H1 (cell line): ENCODE measurements around the gene CAMTA1. TPM values are rescaled to one million over a fixed set of nuclear protein-coding genes. Genes with fewer than 3 reads are reported as not detected.
A peak's percentile ranks its signal among the peaks of the same experiment; 100 is the strongest.

ENCODE experiments used
- CTCF ChIA-PET: fragments of 300-600 bp; sonication (Branson Sonifier 250); formaldehyde crosslinking; loops from one replicate; lab custom pipeline; 2021; ENCODE audit not compliant: partially characterized antibody; lab: Charles Lee
- POLR2A ChIA-PET: fragments of 300-600 bp; sonication (Branson Sonifier 250); formaldehyde crosslinking; loops from one replicate; lab custom pipeline; 2021; ENCODE audit warnings: inconsistent platforms; ENCODE audit not compliant: partially characterized antibody; lab: Charles Lee
- DNase-seq, 2 experiments: peaks; one replicate each; pipeline versions ENCODE4 v3.0.0 to v3.0.0-alpha.2; 2010 to 2022; ENCODE audit warnings: low spot score in 2 of 2, low read depth in 1 of 2, mixed read lengths in 1 of 2
- FAIRE-seq: peaks from 2 replicates; lab custom pipeline; 2011; peaks lifted over from hg19 to GRCh38; lab: Jason Lieb, UNC
- H2AFZ ChIP-seq: 2 replicates; pipeline ENCODE4 v1.8.1; 2012; ENCODE audit warnings: low read length, inconsistent platforms
- H2AK5ac ChIP-seq: 2 replicates; pipeline ENCODE4 v1.6.1; 2013; ENCODE audit warnings: low read depth, low read length
- H2BK120ac ChIP-seq: replicated peaks from 2 replicates; pipeline ENCODE3; 2013; ENCODE audit warnings: low read depth, low read length, inconsistent platforms
- H2BK12ac ChIP-seq: 2 replicates; pipeline ENCODE4 v1.6.1; 2013; ENCODE audit warnings: low read depth, low read length
- H2BK15ac ChIP-seq: 2 replicates; pipeline ENCODE4 v1.6.1; 2013; ENCODE audit warnings: low read length
- H2BK20ac ChIP-seq: 2 replicates; pipeline ENCODE4 v1.6.1; 2013; ENCODE audit warnings: low read length
- H2BK5ac ChIP-seq: 2 replicates; pipeline ENCODE4 v1.6.1; 2013; ENCODE audit warnings: low read depth, low read length
- H3K14ac ChIP-seq: 2 replicates; pipeline ENCODE4 v1.6.1; 2013; ENCODE audit warnings: inconsistent platforms; ENCODE audit not compliant: insufficient read length
- H3K18ac ChIP-seq: 2 replicates; pipeline ENCODE4 v1.6.1; 2013; ENCODE audit warnings: low read length; ENCODE audit errors: extremely low read depth
- H3K23ac ChIP-seq: 2 replicates; pipeline ENCODE4 v1.6.1; 2013; ENCODE audit warnings: inconsistent platforms; ENCODE audit not compliant: insufficient read length
- H3K23me2 ChIP-seq: 2 replicates; pipeline ENCODE4 v1.6.1; 2013; ENCODE audit warnings: low read depth, low read length
- H3K27ac ChIP-seq: 2 replicates; pipeline ENCODE4 v1.6.1; 2011; ENCODE audit warnings: low read depth, low read length, inconsistent platforms
- H3K27me3 ChIP-seq, 4 experiments: replicated peaks in 1 of 4; 1 replicate in 1 of 4; 2 replicates in 3 of 4; pipeline versions ENCODE4 v1.6.1 to v1.8.1; 2011 to 2013; ENCODE audit warnings: low read length in 3 of 4, mild to moderate bottlenecking in 3 of 4, inconsistent platforms in 2 of 4, mixed read lengths in 2 of 4, moderate library complexity in 1 of 4; ENCODE audit not compliant: control insufficient read depth in 3 of 4, insufficient read depth in 3 of 4; ENCODE audit errors: extremely low read depth in 1 of 4
- H3K36me3 ChIP-seq, 4 experiments: 2 replicates each; pipeline versions ENCODE4 v1.6.1 to v1.8.1; 2011 to 2013; ENCODE audit warnings: mild to moderate bottlenecking in 4 of 4, low read length in 3 of 4, moderate library complexity in 2 of 4, control low read depth in 1 of 4, inconsistent platforms in 1 of 4; ENCODE audit not compliant: insufficient read depth in 4 of 4, control insufficient read depth in 2 of 4
- H3K4ac ChIP-seq: replicated peaks from 2 replicates; pipeline ENCODE3; 2013; ENCODE audit warnings: low read length, low read depth, mixed read lengths, inconsistent platforms; ENCODE audit not compliant: insufficient read length
- H3K4me1 ChIP-seq, 4 experiments: replicated peaks in 1 of 4; 1 replicate in 1 of 4; 2 replicates in 3 of 4; pipeline versions ENCODE4 v1.6.1 to v1.8.1; 2011 to 2013; ENCODE audit warnings: low read length in 3 of 4, inconsistent platforms in 2 of 4, mixed read lengths in 1 of 4; ENCODE audit not compliant: insufficient read depth in 4 of 4, control insufficient read depth in 3 of 4
- H3K4me2 ChIP-seq, 2 experiments: 2 replicates each; pipeline versions ENCODE4 v1.6.1 to v1.8.1; 2011 to 2013; ENCODE audit warnings: low read depth in 2 of 2, low read length in 2 of 2, control low read depth in 1 of 2, inconsistent platforms in 1 of 2, mild to moderate bottlenecking in 1 of 2; ENCODE audit not compliant: insufficient read depth in 1 of 2
- H3K4me3 ChIP-seq, 4 experiments: fragments of 200-600, 300-600 bp in 1 of 4; sonication (generic), shearing (Covaris generic), sonication (Bioruptor Twin) in 1 of 4; 2 replicates each; pipeline versions ENCODE4 v1.5.1 to v1.8.1; 2011 to 2016; ENCODE audit warnings: low read length in 4 of 4, low read depth in 3 of 4, control low read depth in 2 of 4, inconsistent platforms in 2 of 4, mild to moderate bottlenecking in 2 of 4, mixed read lengths in 1 of 4, moderate library complexity in 1 of 4; ENCODE audit not compliant: insufficient read depth in 2 of 4; ENCODE audit errors: extremely low read depth in 1 of 4
- H3K56ac ChIP-seq: replicated peaks from 2 replicates; pipeline ENCODE3; 2013; ENCODE audit warnings: low read depth, mild to moderate bottlenecking, mixed read lengths, low read length, inconsistent platforms; ENCODE audit not compliant: insufficient read length
- H3K79me1 ChIP-seq: 2 replicates; pipeline ENCODE4 v1.6.1; 2013; ENCODE audit warnings: low read depth, low read length, control low read depth
- H3K79me2 ChIP-seq, 2 experiments: 2 replicates each; pipeline versions ENCODE4 v1.6.1 to v1.8.1; 2012 to 2013; ENCODE audit warnings: low read length in 2 of 2, mild to moderate bottlenecking in 2 of 2, inconsistent platforms in 1 of 2; ENCODE audit not compliant: insufficient read depth in 2 of 2, control insufficient read depth in 1 of 2
- H3K9ac ChIP-seq, 4 experiments: replicated peaks in 1 of 4; 1 replicate in 1 of 4; 2 replicates in 3 of 4; pipeline versions ENCODE4 v1.6.1 to v1.8.1; 2011 to 2013; ENCODE audit warnings: low read depth in 3 of 4, low read length in 3 of 4, control low read depth in 2 of 4, mild to moderate bottlenecking in 2 of 4, moderate library complexity in 2 of 4, inconsistent platforms in 1 of 4; ENCODE audit errors: extremely low read depth in 1 of 4
- H3K9me3 ChIP-seq, 2 experiments: 2 replicates each; pipeline versions ENCODE4 v1.6.1 to v1.8.1; 2012 to 2013; ENCODE audit warnings: mild to moderate bottlenecking in 2 of 2, moderate library complexity in 2 of 2, control low read depth in 1 of 2, inconsistent platforms in 1 of 2, low read depth in 1 of 2, low read length in 1 of 2, mixed read lengths in 1 of 2; ENCODE audit not compliant: insufficient read depth in 2 of 2
- H4K20me1 ChIP-seq, 2 experiments: replicated peaks in 1 of 2; 2 replicates each; pipeline versions ENCODE3 to v1.8.1; 2011 to 2013; ENCODE audit warnings: inconsistent platforms in 2 of 2, low read length in 2 of 2, mild to moderate bottlenecking in 1 of 2; ENCODE audit not compliant: insufficient read depth in 2 of 2, control insufficient read depth in 1 of 2
- H4K5ac ChIP-seq: 2 replicates; pipeline ENCODE4 v1.6.1; 2013; ENCODE audit warnings: low read length, low read depth, mixed read lengths, inconsistent platforms; ENCODE audit not compliant: insufficient read length
- H4K8ac ChIP-seq: 2 replicates; pipeline ENCODE4 v1.8.0; 2013; ENCODE audit warnings: mild to moderate bottlenecking, moderate library complexity, low read length, inconsistent platforms; ENCODE audit not compliant: insufficient read depth; ENCODE audit errors: extremely low read depth
- H4K91ac ChIP-seq: replicated peaks from 2 replicates; pipeline ENCODE3; 2013; ENCODE audit warnings: low read length, mixed read lengths, inconsistent platforms; ENCODE audit not compliant: insufficient read length
- POU5F1 ChIP-seq: IDR thresholded peaks from 2 replicates; pipeline ENCODE4 v1.6.1; 2011; ENCODE audit warnings: low read depth, mild to moderate bottlenecking, low read length, moderate library complexity
- SAP30 ChIP-seq: fragments of 300-600 bp; sonication (generic); IDR thresholded peaks from 2 replicates; pipeline ENCODE4 v1.7.1; 2012; ENCODE audit warnings: low read length, moderate library complexity, mild to moderate bottlenecking, inconsistent platforms; ENCODE audit not compliant: insufficient read depth, insufficient replicate concordance
- WGBS, 2 experiments: shearing (Covaris generic) in 1 of 2; methylation state at CpG; one replicate each; pipeline versions ENCODE4 v1.1.6 to v1.1.7; 2013 to 2015; ENCODE audit warnings: low lambda C conversion rate in 2 of 2, mixed read lengths in 2 of 2, inconsistent platforms in 1 of 2, low coverage in 1 of 2, missing lambda C conversion rate in 1 of 2; ENCODE audit not compliant: insufficient replicate concordance in 2 of 2, insufficient coverage in 1 of 2, insufficient read length in 1 of 2; ENCODE audit errors: extremely low coverage in 1 of 2, missing lambda C conversion rate in 1 of 2; 5-methylcytosine and 5-hydroxymethylcytosine counted together
- polyA plus RNA-seq, 7 experiments: library from polyadenylated mRNA; depleted of rRNA in 3 of 7; stranded (reverse) in 5 of 7; unstranded in 2 of 7; fragments of >200 nt in 5 of 7; fragments of 200-250 nt in 2 of 7; gene quantifications; 1 replicate in 5 of 7; 2 replicates in 1 of 7; 4 replicates in 1 of 7; pipeline versions ENCODE4 v1.2.1 to v1.2.3, GENCODE V29; 2011 to 2013; ENCODE audit warnings: missing spikeins in 2 of 7, mixed read lengths in 2 of 7
- total RNA-seq: library from RNA; stranded (reverse); fragmentation: NEBNext Ultra II Directional; extraction: Animal tissue kit (Norgen Biotek cat#: 25700); gene quantifications from 2 replicates; pipeline ENCODE4 v1.2.1, GENCODE V29; 2021

Gene CAMTA1
- total and polyA plus RNA-seq, 2 of the 8 experiments (the other 6 are each of a cell fraction or from before 2014, with no cell fraction given): 65.0 to 119 TPM

- Histone ChIP-seq H3K36me3 (no peaks in the 10 kb centered on the region), H3K18ac (0 out of 2 replicates have a peak overlapping the region, but pooled peaks have one; percentile 2), H3K9ac (no peak overlapping the region), H3K4me3 (no peak overlapping the region), H4K8ac (no peak overlapping the region; the same call in 1 of the 2 replicates), H2BK12ac (peak overlapping the region; percentile 75; the same call in 1 of the 2 replicates), H3K4me2 (no peak overlapping the region), H2AK5ac (no peak overlapping the region), H3K27ac (no peak overlapping the region), H4K20me1 (no peaks in the 10 kb centered on the region), H2BK15ac (peak overlapping the region; percentile 61; the same call in 1 of the 2 replicates), H3K27me3 (no peaks in the 10 kb centered on the region; a peak in 2 of 7 replicates), H3K23me2 (no peaks in the 10 kb centered on the region; the same call in 1 of the 2 replicates), H3K14ac (no peak overlapping the region), H3K79me2 (no peaks in the 10 kb centered on the region), H2BK20ac (no peak overlapping the region), H2BK5ac (0 out of 2 replicates have a peak overlapping the region, but pooled peaks have one; percentile 60), H3K56ac (no peak overlapping the region), H2BK120ac (peak overlapping the region; percentile 48), H3K79me1 (no peaks in the 10 kb centered on the region), H4K5ac (no peak overlapping the region), H3K9me3 (no peaks in the 10 kb centered on the region), H3K4ac (peak overlapping the region; percentile 65), H3K23ac (no peak overlapping the region), H3K4me1 (peaks cover 0 to 11% (median 5%) of the 10 kb centered on the region in 4 experiments; a peak in 4 of 7 replicates), H2AFZ (no peak overlapping the region), H4K91ac (peak overlapping the region; percentile 48)
- ChIA-PET POLR2A (no interaction called here), CTCF (interaction anchor here (0.5 to 2.8 kb wide), 5 partner anchors 11 to 340 kb away, joined by 3 to 14 read pairs (median 3); no protein-coding TSS in a partner anchor)
- no peak for FAIRE-seq
- DNase-seq: peak in 1 of 2 experiments; percentile 37
- no peak for TF ChIP-seq POU5F1
- no peak for TF ChIP-seq SAP30
- WGBS, 2 experiments: 87% methylated on average over 16 of the region's 16 CpGs; no CpG with 5 or more reads in 1 of the 2 experiments
These were observed 493.8 kb downstream of the CAMTA1 start for GRCh38 chr1:7278827-7279765.
